Stimulated activated CD8-positive, alpha-beta memory T cell treated with anti-CD3 and anti-CD28 coated beads, Interleukin-4, amount 100 ng/mL, for 4 hours (primary cell): ENCODE measurements around the gene MACROD2.

ENCODE experiments used
- DNase-seq, 2 donors: peaks; one replicate each; pipeline ENCODE4 v3.0.0-alpha.2; 2020; ENCODE audit warnings: low read depth in 2 of 2, low spot score in 1 of 2

MACROD2 gene

GRCh38 chr20:15236812-15237211, 1241.5 kb downstream of the MACROD2 start:
- no peak for DNase-seq

DNA sequence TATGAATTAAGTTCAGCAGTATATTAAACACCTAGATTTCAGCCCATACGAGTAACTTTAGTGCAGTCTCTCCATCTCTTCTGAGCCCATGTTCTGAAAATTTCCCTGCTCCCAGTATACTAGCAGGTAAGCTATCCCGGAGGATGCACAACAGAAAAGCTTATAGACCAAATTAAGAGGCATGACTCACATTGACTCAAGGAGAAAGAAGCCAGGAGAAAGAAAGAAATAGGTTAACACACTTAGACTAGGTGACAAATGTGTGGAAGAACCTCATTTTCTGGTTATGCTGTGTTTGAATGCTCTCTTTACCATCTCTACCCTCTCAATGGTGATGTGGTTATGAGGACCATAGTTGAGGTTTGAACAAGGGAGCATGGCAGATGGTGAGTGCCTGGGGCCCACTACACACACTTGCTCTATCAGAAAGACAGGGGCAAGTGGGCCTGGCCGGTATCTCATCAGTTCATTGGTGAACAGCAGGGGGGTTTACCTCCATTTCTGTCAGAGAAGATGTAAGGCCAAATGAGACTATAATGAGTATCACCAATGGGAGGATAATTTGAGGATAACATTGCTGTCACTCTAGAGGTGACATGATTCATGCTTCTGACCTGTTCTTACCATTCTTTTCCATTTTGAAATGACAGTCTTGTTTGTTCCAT, 1244.4 kb downstream of the MACROD2 start:
- DNase-seq: no peak

DNA sequence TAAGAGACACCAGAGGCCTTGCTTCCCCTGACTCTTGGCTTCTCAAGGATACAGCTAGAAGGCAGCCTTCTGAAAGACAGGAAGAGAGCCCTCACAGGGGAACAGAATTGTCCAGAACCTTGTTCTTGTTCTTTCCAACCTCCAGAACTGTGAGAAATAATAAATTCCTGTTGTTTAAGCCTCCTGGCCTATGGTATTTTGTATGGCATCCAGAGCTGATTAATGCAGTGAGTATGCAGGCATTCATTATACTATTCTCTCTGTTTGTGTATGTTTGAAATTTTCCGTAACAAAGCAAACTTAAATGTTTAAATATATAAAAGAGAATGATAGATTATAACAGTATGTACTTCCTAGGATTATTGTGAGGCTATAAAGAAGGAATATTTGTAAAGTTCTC, 1245.5 kb downstream of the MACROD2 start:
- no peak for DNase-seq

DNA sequence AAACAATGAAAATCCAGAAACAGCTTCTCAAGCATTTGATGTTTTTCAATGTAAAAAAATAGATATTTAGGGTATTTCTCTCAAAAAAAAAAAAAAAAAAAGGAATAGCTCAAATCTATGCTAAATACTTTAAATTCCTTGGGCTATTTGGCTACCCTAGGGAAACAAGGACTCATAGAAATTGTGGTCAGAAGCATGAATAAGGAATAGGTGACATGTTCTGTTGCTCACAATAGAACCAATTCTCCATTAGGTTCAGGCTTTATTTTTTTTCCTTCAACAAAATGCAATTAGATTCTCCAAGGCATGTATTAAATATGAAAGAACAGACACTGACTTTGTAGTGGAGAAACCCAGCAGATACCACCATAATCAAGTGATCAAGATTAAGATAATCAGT, 1246.4 kb downstream of the MACROD2 start:
- no peak for DNase-seq

GRCh38 chr20:15242773-15243172, 1247.5 kb downstream of the MACROD2 start:
- no peak for DNase-seq

DNA sequence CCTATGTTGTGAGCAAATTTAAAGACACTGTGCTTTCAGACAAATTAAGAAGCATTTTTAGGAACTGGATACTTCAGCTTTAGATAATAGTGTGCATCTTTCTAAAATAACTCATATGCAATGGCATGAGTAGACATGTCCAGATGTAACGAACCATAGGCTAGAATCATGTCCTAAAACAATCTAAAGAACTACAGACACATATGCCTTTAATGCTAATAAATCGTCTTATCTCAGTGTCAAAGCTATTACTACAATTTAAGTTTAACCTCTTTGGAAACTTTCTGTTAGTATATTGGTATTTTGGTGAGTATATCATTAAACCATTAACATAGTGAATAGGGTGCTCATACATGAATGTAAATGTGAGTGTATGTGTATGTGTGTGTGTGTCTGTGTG, 1250.6 kb downstream of the MACROD2 start:
- DNase-seq: no peak

DNA sequence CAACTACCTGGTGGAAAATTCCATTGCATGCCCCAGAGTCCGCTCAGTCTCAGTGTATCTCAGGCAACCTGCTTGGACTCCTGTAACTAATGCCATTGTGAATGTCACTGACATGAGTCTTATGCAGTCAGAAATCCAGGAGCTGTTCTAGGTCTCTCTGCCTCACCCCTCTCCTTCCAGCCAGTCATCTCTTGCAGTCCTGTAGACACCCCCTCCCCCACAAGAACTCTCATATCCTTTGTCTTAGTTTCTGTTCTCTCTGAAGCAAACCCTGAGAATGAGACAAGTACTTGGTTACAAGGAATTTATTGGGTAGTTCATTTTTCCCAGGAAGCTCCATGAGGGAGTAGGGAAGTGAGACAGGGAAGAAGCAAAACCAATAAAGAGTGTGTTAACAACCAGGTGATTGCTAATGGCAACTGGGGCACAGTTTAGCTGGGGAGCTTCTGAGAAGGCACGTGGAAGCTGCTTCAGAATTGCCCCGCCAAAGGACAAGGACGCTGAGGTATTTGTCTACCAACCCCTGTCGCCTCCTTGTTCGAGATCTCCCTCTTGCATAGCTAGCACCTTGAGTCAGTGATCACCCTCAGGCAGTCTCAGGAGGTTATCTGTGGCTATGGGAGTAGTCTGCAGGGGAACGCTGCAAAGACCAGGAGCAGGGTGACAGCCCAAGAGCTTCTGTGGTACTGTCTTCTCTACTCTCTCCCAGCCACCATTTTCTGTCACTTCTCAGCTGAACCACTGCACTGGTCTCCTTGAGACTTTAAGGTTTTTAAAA, 1253.5 kb downstream of the MACROD2 start:
- DNase-seq: no peak

DNA sequence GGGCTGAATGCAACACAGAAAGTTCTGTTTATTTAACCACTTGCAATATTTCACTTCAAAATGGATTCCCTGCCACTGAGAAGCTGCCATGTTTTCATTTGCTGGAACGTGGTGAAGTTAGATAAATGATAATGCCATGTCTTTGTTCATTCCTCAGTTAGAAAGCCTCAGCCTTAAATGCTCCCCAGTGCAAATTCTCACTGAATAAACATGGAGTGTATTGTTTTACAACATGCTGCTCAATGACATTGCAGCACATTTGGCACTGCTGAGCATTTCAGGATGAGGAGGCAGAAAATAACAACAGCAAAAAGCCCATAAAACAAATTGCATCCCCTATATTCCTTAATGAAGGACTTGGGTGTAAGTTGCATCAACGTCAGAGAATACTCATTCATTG, 1255.9 kb downstream of the MACROD2 start:
- no peak for DNase-seq

- no peak for DNase-seq
Measured at GRCh38 chr20:15252304-15252703, 1257.0 kb downstream of the MACROD2 start.

DNA sequence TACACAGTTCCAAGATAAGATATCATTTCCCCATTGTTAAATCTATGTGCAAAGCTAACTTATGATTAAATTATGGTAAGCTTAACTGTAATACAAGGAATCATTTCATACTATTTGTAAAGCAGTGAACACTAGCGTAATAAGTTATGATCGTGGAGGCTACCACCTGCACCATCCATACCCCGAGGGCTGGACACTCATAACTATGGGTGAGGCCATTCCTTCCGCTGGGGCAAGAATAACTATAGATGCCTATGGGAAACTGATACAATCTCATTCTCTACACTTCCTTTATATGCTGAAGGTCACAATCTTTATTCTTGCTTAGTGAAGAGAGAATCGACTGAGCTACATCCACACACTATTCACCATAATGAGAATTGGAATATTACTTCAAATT, 1258.1 kb downstream of the MACROD2 start:
- no peak for DNase-seq

DNA sequence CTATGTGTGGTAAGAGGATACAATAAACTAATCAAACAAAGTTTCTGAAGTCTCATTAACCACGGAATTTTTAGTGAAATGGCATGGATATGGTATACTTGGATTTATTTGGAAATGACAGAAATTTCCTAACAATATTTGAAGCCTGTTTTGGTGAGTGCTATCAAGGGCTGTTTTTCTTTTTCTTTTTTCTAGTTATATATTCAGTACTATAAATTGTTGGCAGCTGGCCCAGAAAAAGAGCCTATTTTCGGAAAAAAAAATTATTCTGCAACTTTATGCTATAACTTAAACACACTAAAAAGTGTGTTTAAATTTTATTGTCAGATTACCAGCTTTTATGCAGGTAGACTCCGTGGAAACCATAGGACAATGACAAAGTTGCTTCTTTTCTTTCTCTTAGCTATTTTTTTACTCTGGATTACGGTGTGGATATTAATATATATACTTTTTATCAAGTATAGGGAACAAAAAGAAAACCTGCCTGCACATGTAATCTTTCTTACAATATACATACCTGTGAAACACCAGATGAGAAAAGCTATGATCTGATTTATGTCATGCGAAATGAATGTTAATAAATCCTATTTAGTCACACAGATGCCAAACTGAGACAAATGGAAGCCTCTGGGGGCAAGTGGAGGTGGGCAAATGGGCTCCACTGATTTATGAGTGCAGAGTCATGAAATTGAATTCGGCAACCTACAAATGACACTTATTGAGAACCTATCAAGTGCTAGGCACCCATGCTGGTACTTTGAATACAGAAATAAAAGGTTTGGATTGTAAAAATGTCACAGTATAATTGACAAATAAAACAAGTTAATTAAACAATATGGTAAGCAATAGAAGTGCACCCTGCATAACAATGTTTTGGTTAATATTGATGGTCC, 1261.6 kb downstream of the MACROD2 start:
- no peak for DNase-seq

- DNase-seq: no peak
Measured at GRCh38 chr20:15257569-15257870, 1262.2 kb downstream of the MACROD2 start.

DNA sequence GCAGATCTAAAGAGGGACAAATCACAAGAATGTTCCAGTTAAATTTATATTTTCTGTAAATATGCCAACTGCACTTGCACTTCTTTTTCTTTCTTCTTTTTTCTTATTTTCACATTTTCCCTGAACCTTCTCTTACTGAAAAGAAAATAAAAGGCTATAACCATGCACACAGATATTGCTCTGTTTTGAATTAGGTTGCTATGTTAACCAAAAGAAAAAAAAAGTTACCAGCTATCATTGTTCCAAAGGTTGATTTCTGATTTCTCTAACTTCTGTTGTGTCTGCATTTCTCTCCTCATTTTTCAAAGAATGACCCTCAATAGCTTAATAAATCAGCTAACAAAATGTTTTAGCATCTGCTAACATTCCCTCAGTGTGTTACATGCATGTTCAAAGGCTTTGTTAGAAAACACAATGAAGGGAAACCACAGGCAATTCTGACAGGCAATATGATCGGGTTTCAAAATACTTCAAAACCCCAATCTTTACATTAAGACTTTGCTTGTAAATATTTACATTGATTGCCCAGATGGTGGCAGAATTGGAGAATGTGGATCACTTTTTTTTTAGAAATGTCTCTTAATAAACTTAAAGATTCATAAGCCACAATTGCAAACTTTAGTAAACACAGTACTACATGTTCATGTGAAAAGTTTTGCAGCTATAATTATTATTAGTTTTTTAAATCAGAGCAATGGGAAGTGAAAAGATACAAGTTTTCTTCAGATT, 1270.4 kb downstream of the MACROD2 start:
- DNase-seq: no peak

DNA sequence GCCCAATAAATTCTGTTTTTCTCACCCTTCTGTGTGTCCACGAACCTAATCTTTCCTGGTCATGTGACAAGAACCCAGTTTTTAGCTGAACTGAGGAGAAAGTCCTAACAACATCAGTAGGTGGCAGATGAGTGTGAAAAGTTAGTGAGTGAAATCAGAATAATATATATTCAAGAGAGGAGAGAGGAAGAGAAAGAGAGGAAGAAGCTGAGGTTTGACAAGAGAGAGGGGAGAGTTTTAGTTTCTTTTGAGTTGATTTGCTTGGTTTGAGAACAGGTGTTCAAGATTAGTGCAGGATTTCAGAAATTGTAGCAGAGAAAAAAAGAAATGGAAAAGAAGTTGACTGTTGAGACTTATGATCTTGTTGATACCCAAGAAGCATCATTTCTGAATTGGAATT, 1272.6 kb downstream of the MACROD2 start:
- no peak for DNase-seq

- DNase-seq: no peak
Measured at GRCh38 chr20:15278041-15278440, 1282.7 kb downstream of the MACROD2 start.

DNA sequence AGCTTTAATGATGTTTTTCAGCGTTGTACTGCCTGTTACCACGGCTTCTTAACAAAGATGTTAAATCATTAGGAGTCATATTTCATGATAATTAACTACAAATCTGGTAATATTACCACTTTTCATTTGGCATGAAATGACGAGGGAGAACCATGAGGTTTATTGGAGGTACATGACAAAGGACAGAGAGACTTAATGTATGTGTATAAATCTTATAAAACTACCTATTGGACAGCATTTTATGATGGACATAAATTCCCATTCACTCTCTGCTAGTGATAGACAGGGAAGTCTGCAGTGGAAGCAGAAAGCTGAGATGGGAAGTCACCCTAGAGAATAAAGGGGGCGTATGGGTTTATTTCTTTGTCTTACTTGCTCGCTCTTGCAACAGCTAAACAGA, 1292.0 kb downstream of the MACROD2 start:
- DNase-seq: no peak

GRCh38 chr20:15288106-15288505, 1292.8 kb downstream of the MACROD2 start:
- DNase-seq: no peak

DNA sequence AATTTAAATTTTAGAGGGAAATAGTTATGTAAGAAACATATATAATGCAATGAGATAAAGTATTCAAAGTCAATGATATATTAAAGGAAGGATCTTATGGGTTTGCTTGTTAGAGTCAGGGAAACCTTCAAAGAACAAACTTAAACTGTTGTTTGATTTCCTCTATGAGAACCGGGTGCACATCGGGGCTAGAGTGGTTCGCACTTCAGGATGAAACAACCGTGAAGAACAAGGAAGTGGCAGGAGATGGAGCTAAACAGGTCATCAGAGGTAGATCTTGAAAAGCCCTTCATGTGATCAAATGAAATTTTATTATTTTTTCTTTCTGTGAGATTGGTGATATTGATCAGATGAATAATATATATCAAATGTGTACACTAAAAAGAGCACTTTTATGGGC, 1294.0 kb downstream of the MACROD2 start:
- no peak for DNase-seq

GRCh38 chr20:15292405-15292804, 1297.1 kb downstream of the MACROD2 start:
- no peak for DNase-seq

DNA sequence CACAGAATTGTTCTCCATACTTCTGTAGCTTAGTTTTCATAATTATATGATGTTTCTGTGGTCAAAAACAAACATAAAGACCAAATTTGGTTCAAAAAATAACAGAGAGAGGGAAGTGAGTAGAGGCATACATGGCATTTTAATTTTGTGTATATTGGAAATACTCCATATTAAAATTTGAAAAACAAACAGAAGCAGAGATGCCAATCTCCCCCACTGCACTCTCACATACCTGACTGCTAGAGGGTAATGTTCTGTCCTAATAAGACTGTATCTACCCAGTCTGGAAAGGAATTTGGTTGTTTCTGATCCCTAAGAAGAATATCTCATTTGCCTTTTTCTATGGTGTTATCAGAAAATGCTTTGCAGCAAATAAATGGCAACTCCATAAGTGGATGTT, 1301.1 kb downstream of the MACROD2 start:
- DNase-seq: no peak
